PC-3 (cell line): Measurements from ENCODE around the gene ENTREP3. TPM values are rescaled to one million over a fixed set of nuclear protein-coding genes. Genes with fewer than 3 reads are reported as not detected.
"Not testable (repeated sequence)": the region's sequence is repeated elsewhere in the genome, so short reads cannot be mapped to it uniquely, and the experiment has no call there.

ENCODE experiments used
- ATAC-seq: fragments of 200-7000 bp; cut with Tn5 transposase; 2 replicates; pipeline ENCODE4 v1.9.1; 2020; ENCODE audit warnings: mild to moderate bottlenecking, moderate library complexity
- BruUV-seq: library from RNA; stranded (reverse); fragments of 400-500 nt; replicated peaks from 2 replicates; lab custom pipeline; 2021; lab: Mats Ljungman, UMichigan
- CTCF ChIA-PET: fragments of 300-600 bp; sonication (Branson Sonifier 250); formaldehyde crosslinking; loops from one replicate; lab custom pipeline; 2022; ENCODE audit warnings: antibody characterized with exemption; lab: Charles Lee
- POLR2A ChIA-PET: fragments of 300-600 bp; sonication (Branson Sonifier 250); formaldehyde crosslinking; loops from one replicate; lab custom pipeline; 2022; ENCODE audit warnings: antibody characterized with exemption; ENCODE audit not compliant: unreplicated experiment; lab: Charles Lee
- DNase-seq: peaks from one replicate; pipeline ENCODE4 v3.0.0-alpha.2; 2015
- H2AFZ ChIP-seq: fragments of 300-600 bp; sonication (generic); 2 replicates; pipeline ENCODE4 v1.6.0; 2016; ENCODE audit warnings: antibody characterized with exemption, low read length
- H3F3A ChIP-seq: fragments of 300-600 bp; sonication (generic); one replicate; pipeline ENCODE4 v1.6.0; 2017; ENCODE audit warnings: antibody characterized with exemption, low read length, control low read depth, mild to moderate bottlenecking; ENCODE audit not compliant: unreplicated experiment
- H3K27ac ChIP-seq: fragments of 300-600 bp; sonication (generic); 2 replicates; pipeline ENCODE4 v1.5.1; 2016; ENCODE audit warnings: mild to moderate bottlenecking, low read length
- H3K27me3 ChIP-seq: fragments of 300-600 bp; sonication (generic); 2 replicates; pipeline ENCODE4 v1.6.1; 2016; ENCODE audit warnings: low read length, mixed read lengths
- H3K36me3 ChIP-seq: fragments of 300-600 bp; sonication (generic); 2 replicates; pipeline ENCODE4 v1.6.1; 2016; ENCODE audit warnings: low read depth, mixed run types, low read length, mixed read lengths
- H3K4me1 ChIP-seq: fragments of 300-600 bp; sonication (generic); 2 replicates; pipeline ENCODE4 v1.5.1; 2016; ENCODE audit warnings: low read length; ENCODE audit not compliant: insufficient read depth
- H3K4me2 ChIP-seq: fragments of 300-600 bp; sonication (generic); 2 replicates; pipeline ENCODE4 v1.6.0; 2016; ENCODE audit warnings: low read length
- H3K4me3 ChIP-seq: fragments of 300-600 bp; sonication (generic); 2 replicates; pipeline ENCODE4 v1.5.1; 2016; ENCODE audit warnings: mild to moderate bottlenecking, low read length, mixed read lengths
- H3K79me2 ChIP-seq: fragments of 300-600 bp; sonication (generic); 2 replicates; pipeline ENCODE4 v1.6.1; 2017; ENCODE audit warnings: low read length, mixed read lengths
- H3K9ac ChIP-seq: fragments of 300-600 bp; sonication (generic); 2 replicates; pipeline ENCODE4 v1.6.0; 2016; ENCODE audit warnings: mild to moderate bottlenecking, low read length
- H3K9me2 ChIP-seq: fragments of 300-600 bp; sonication (generic); replicated peaks from 2 replicates; pipeline ENCODE4 v1.6.1; 2016; ENCODE audit warnings: mixed run types, low read length, mixed read lengths
- H3K9me3 ChIP-seq: fragments of 300-600 bp; sonication (generic); 2 replicates; pipeline ENCODE4 v1.6.1; 2016; ENCODE audit warnings: low read length, mixed read lengths
- H4K20me1 ChIP-seq: fragments of 300-600 bp; sonication (generic); 2 replicates; pipeline ENCODE4 v1.6.1; 2016; ENCODE audit warnings: low read length, mixed read lengths
- EZH2 ChIP-seq: fragments of 300-600 bp; sonication (generic); IDR thresholded peaks from one replicate; pipeline ENCODE4 v1.6.1; 2017; ENCODE audit warnings: antibody characterized with exemption, mild to moderate bottlenecking, low read length; ENCODE audit not compliant: unreplicated experiment
- EZH2phosphoT487 ChIP-seq: fragments of 300-600 bp; sonication (generic); IDR thresholded peaks from 2 replicates; pipeline ENCODE4 v1.6.1; 2018; ENCODE audit warnings: mild to moderate bottlenecking, antibody characterized with exemption, low read length, borderline replicate concordance
- intact Hi-C: fragments of 100-400 bp; cut with micrococcal nuclease; formaldehyde crosslinking; loops from 2 replicates; pipeline ENCODE4 v1.9.0; 2023
- total RNA-seq: library from RNA; depleted of rRNA; stranded (reverse); fragments of >200 nt; gene quantifications from 2 replicates; pipeline ENCODE4 v1.2.3, GENCODE V29; 2014
- TF ChIP-seq, protein P1 (sequence below): fragments of 300-600 bp; sonication (generic); conservative IDR thresholded peaks from 2 replicates; pipeline ENCODE4 v1.5.1; 2017; ENCODE audit warnings: antibody characterized with exemption, low read depth, mild to moderate bottlenecking, low read length

The ENTREP3 gene
- total RNA-seq, 1 experiment from 2014 or later, result 30.9 TPM

DNA sequence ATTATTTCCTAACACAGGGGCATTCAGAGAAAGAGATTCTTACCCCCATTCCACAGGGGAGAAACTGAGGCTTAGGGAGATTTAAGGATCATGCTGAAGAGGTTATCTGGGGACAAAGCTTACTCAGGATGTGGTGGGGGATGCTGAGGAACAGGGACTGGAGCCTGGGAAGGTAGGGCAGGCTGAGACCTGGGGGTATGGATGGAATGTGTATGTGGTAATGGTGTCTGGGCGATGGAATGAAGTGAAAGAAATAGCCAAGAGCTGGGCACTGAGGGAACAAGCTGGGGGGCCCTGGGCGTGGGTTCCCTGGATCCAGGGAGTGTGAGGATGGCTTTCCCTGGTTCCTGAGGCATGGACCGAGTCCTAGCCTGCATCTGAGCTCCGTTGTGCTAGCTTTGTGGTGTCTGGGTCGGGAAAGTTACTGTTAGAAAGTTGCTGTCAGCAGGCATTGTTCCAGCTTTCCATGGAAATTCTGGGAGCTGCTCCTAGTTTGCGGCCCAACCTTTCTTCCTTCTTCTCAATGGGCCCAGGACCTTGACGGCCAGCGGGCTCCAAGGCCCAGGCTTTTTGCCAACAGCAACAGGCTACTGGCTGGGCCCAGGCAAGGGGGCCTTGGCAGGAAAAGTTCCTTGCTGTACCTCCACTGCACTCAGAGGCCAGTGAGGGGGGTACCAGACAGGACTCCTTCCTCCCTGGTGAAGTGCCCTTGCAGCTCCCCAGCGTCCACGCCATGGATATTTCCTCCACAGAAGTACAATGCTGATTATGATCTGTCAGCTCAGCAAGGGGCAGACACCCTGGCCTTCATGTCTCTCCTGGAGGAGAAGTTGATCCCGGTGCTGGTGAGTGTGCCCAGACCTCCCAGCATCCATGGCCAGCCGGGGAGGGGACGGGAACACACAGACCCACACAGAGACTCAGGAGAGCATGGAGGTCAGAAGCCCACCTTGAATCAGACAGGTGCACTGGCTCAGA, 23.0 kb downstream of the ENTREP3 start:
- peaks cover 11% of the 10 kb centered on the region; the same call in 1 of the 2 replicates for H3K4me1 ChIP-seq
- DNase-seq, H3K79me2 ChIP-seq, H2AFZ ChIP-seq, H3F3A ChIP-seq, BruUV-seq, H3K9ac ChIP-seq, H3K9me2 ChIP-seq, H3K36me3 ChIP-seq, H3K4me2 ChIP-seq, POLR2A ChIA-PET, CTCF ChIA-PET, ATAC-seq, H3K4me3 ChIP-seq, H3K9me3 ChIP-seq, H4K20me1 ChIP-seq, H3K27ac ChIP-seq, H3K27me3 ChIP-seq, intact Hi-C loops: not testable (repeated sequence)

DNA sequence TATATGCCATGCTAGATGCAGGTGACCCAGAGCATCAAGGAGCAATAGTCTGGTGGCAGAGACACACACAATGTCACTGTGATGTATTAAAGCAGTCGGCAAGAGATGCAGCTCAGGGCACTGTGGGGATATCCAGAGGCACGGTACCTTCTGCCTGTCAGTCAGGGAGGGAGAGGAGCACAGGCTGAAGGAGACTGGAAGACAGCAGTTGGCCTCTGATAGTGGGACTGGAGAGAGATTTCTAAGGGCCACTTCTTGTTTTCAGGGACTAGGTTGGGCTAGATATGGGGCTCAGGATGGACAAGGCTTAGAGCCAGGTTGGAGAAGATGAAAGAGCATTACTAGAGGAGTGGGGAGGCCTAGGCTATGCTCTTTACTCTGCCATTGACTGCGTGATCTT, 24.0 kb downstream of the ENTREP3 start:
- not testable (repeated sequence) for BruUV-seq

DNA sequence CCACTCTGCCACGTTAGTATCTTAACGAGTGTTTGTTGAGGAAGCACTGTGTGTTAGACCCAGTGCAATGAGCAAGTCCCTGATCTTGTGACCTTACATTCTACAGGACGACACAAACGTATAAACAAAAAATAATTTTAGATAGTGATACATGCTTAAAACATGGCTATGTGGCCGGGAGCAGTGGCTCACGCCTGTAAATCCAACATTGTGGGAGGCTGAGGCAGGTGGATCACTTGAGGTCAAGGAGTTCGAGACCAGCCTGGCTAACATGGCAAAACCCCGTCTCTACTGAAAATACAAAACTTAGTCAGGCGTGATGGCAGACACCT, 27.2 kb downstream of the ENTREP3 start:
- ChIA-PET CTCF (interaction anchor here (2.0 kb wide), 1 partner anchor 55 kb away, joined by 7 read pairs; the partner anchor contains the start of gene KRTCAP2), POLR2A (interaction anchor here (0.6 kb wide), 1 partner anchor 1508 kb away, joined by 3 read pairs; no protein-coding TSS in a partner anchor)
- Histone ChIP-seq H3K27me3 (no peaks in the 10 kb centered on the region), H3F3A (no peaks in the 10 kb centered on the region), H4K20me1 (no peaks in the 10 kb centered on the region), H3K9ac (peak overlapping the region; percentile 77), H3K9me2 (no peaks in the 10 kb centered on the region), H3K27ac (peak overlapping the region; percentile 33), H3K4me2 (peak overlapping the region; percentile 82), H3K79me2 (peaks cover 25% of the 10 kb centered on the region), H2AFZ (peak overlapping the region; percentile 89), H3K36me3 (no peaks in the 10 kb centered on the region), H3K4me1 (peaks cover 43% of the 10 kb centered on the region), H3K9me3 (no peaks in the 10 kb centered on the region), H3K4me3 (peak overlapping the region; percentile 76; the same call in 1 of the 2 replicates)
- no peak for TF ChIP-seq EZH2
- no peak for TF ChIP-seq EZH2phosphoT487
- TF ChIP-seq, protein P1, sequence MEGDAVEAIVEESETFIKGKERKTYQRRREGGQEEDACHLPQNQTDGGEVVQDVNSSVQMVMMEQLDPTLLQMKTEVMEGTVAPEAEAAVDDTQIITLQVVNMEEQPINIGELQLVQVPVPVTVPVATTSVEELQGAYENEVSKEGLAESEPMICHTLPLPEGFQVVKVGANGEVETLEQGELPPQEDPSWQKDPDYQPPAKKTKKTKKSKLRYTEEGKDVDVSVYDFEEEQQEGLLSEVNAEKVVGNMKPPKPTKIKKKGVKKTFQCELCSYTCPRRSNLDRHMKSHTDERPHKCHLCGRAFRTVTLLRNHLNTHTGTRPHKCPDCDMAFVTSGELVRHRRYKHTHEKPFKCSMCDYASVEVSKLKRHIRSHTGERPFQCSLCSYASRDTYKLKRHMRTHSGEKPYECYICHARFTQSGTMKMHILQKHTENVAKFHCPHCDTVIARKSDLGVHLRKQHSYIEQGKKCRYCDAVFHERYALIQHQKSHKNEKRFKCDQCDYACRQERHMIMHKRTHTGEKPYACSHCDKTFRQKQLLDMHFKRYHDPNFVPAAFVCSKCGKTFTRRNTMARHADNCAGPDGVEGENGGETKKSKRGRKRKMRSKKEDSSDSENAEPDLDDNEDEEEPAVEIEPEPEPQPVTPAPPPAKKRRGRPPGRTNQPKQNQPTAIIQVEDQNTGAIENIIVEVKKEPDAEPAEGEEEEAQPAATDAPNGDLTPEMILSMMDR, result no peak
- ATAC-seq (no peak), DNase-seq (no peak)
- intact Hi-C loops, result loop anchor here (5.0 kb wide), 1 partner anchor 36 kb away; no protein-coding TSS in a partner anchor
- BruUV-seq, result no TSS peak

More for the DNA sequence above, 24.0 kb downstream of the ENTREP3 start:
- H3K27ac ChIP-seq, H3K4me3 ChIP-seq, CTCF ChIA-PET, H3K79me2 ChIP-seq, H3K9me2 ChIP-seq, H3K9ac ChIP-seq, H3K27me3 ChIP-seq, intact Hi-C loops, H3F3A ChIP-seq, DNase-seq, ATAC-seq, H4K20me1 ChIP-seq, POLR2A ChIA-PET, H3K36me3 ChIP-seq, H3K4me2 ChIP-seq, H2AFZ ChIP-seq, H3K9me3 ChIP-seq: not testable (repeated sequence)
- H3K4me1 ChIP-seq, result peaks cover 12% of the 10 kb centered on the region; the same call in 1 of the 2 replicates
